ENCODE measurements around the gene KRTAP10-1.
"Not testable (repeated sequence)": the region's sequence is repeated elsewhere in the genome, so short reads cannot be mapped to it uniquely, and the experiment has no call there.

The KRTAP10-1 gene

DNA sequence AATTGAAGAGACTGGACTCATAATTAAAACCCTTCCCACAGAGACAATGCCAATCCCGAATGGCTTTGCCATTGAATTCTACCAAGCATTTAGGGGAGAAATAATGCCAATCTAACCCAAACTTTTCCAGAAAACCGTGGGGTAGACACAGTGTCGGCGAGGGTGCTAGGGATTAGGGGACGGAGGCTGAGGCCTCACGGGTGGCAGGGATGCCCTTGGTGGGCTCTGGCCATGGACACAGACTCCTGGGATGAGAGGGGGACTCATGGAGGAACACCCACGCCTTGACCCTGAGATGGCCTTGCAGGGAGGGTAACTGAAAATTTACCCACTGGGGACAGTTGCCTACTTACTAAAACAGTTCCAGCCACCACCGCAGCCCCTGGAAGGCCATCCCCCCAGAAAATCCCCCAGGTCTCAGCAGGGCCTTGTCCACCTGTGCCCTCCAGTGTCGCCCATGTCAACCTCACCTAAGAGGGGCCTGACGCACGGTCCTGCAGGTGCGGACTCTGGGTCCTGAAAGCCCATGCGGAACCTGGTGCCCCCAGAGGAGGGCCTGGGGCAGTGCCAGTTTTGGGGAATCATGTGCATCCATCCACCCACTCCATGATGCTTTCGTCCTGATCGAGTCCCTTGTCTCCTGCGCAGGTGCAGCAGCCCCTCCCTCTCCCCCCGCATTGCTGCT, 38.5 kb upstream of the KRTAP10-1 start:
- Histone ChIP-seq H3K79me2 (ENCODE audit: control insufficient read depth, insufficient read depth, low read length, unreplicated experiment) (no peaks in the 10 kb centered on the region), H3K36me3 (ENCODE audit: insufficient read depth, low read length) (no peaks in the 10 kb centered on the region), H3K27ac (ENCODE audit: low read depth, low read length) (no peak overlapping the region), H2AFZ (ENCODE audit: low read length, unreplicated experiment) (no peak overlapping the region), H3K4me3 (ENCODE audit: low read depth, low read length) (no peak overlapping the region), H3K4me1 (ENCODE audit: control insufficient read depth, insufficient read depth, low read length, unreplicated experiment) (no peaks in the 10 kb centered on the region), H3K27me3 (ENCODE audit: insufficient read depth, low read length) (peaks cover 10% of the 10 kb centered on the region; the same call in 1 of the 2 replicates)

DNA sequence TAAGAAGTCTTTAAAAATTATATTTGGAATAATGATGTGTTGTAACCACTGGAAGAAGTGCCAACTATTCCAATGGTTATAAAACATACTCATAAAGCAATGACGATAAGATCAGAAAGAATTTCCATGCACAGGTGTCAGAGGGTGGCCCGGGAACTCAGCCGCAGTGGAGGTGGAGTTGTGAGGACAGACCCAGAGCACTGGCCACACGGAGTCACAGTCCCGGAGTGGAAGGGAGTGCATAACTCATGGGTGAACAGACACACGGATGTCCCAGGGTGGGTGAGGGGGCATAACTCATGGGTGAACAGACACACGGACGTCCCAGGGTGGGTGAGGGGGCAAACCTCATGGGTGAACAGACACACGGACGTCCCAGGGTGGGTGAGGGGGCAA, 36.0 kb upstream of the KRTAP10-1 start:
- no peaks in the 10 kb centered on the region for H3K4me1 ChIP-seq (ENCODE audit: control insufficient read depth, insufficient read depth, low read length, unreplicated experiment)
- H3K79me2 ChIP-seq (ENCODE audit: control insufficient read depth, insufficient read depth, low read length, unreplicated experiment) = no peaks in the 10 kb centered on the region
- H3K27me3 ChIP-seq (ENCODE audit: insufficient read depth, low read length) = 0 out of 2 replicates have a peak, but pooled peaks cover 7% of the 10 kb centered on the region
- H3K4me3 ChIP-seq (ENCODE audit: low read depth, low read length) = no peak overlapping the region
- no peaks in the 10 kb centered on the region for H3K36me3 ChIP-seq (ENCODE audit: insufficient read depth, low read length)
- no peak overlapping the region for H2AFZ ChIP-seq (ENCODE audit: low read length, unreplicated experiment)
- H3K27ac ChIP-seq (ENCODE audit: low read depth, low read length) = no peak overlapping the region

DNA sequence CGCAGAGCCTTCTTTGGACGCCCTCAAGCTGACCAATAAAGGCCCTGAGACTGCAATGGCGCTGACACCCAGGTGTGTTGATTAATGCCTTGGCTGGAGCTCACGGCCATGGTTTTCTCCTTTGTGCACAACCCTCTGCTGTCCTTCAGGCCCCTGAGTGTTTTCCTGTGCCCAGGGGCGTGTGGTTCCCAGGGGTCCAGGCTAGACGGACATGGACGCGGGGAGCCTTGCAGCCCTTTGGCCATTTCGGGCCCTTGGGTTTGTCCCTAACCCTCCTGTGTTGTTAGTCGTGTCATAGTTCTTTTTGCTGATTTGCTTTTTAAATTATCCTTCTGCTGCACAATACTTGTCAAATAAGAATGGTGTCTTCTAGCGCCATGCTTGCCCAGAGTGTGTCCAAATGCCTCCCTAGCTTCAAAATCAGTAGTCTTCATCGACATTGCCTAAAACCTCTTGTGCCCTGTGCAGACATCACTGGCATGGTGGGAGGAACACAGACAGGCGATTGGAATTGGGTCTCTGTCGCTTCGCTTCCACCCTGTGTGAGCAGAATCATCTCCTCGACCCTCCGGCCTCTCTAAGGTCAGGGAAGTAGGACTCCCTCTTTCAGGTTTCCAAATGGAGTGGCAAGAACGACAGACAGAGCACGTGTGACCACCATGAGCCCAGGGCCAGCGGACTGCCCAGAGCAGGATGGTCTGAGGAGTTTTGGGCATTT, 35.5 kb upstream of the KRTAP10-1 start:
- H3K79me2 ChIP-seq (ENCODE audit: control insufficient read depth, insufficient read depth, low read length, unreplicated experiment) = no peaks in the 10 kb centered on the region
- peaks cover 7% of the 10 kb centered on the region; the same call in 1 of the 2 replicates for H3K27me3 ChIP-seq (ENCODE audit: insufficient read depth, low read length)
- H3K4me3 ChIP-seq (ENCODE audit: low read depth, low read length) = no peak overlapping the region
- no peaks in the 10 kb centered on the region for H3K36me3 ChIP-seq (ENCODE audit: insufficient read depth, low read length)
- H3K27ac ChIP-seq (ENCODE audit: low read depth, low read length) = no peak overlapping the region
- no peak overlapping the region for H2AFZ ChIP-seq (ENCODE audit: low read length, unreplicated experiment)
- no peaks in the 10 kb centered on the region for H3K4me1 ChIP-seq (ENCODE audit: control insufficient read depth, insufficient read depth, low read length, unreplicated experiment)

DNA sequence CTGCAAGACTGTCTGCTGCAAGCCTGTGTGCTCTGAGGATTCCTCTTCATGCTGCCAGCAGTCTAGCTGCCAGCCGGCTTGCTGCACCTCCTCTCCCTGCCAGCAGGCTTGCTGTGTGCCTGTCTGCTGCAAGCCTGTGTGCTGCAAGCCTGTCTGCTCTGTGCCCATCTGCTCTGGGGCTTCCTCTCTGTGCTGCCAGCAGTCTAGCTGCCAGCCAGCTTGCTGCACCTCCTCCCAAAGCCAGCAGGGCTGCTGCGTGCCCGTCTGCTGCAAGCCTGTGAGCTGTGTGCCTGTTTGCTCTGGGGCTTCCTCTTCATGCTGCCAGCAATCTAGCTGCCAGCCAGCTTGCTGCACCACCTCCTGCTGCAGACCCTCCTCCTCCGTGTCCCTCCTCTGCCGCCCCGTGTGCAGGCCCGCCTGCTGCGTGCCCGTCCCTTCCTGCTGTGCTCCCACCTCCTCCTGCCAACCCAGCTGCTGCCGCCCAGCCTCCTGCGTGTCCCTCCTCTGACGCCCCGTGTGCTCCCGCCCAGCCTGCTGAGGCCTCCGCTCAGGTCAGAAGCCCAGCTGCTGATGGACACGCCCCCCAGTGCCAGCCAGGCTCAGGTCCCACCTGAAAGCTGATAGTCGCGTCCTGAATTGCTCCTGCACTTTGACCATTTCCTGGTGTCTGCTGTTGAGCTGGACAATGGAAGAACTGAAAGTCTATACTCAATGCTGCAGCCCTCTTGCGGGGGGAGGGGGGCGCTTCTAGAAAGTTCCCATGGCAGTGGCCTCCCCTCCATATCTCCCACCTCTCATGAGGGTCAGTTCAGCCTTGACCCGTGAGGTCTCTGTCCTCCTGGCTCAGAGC, 34.7 kb upstream of the KRTAP10-1 start:
- Histone ChIP-seq H3K27me3 (ENCODE audit: insufficient read depth, low read length) (peaks cover 7% of the 10 kb centered on the region; the same call in 1 of the 2 replicates), H3K4me1 (ENCODE audit: control insufficient read depth, insufficient read depth, low read length, unreplicated experiment) (no peaks in the 10 kb centered on the region), H3K4me3 (ENCODE audit: low read depth, low read length) (no peak overlapping the region), H3K36me3 (ENCODE audit: insufficient read depth, low read length) (no peaks in the 10 kb centered on the region), H3K27ac (ENCODE audit: low read depth, low read length) (no peak overlapping the region), H3K79me2 (ENCODE audit: control insufficient read depth, insufficient read depth, low read length, unreplicated experiment) (no peaks in the 10 kb centered on the region), H2AFZ (ENCODE audit: low read length, unreplicated experiment) (no peak overlapping the region)

DNA sequence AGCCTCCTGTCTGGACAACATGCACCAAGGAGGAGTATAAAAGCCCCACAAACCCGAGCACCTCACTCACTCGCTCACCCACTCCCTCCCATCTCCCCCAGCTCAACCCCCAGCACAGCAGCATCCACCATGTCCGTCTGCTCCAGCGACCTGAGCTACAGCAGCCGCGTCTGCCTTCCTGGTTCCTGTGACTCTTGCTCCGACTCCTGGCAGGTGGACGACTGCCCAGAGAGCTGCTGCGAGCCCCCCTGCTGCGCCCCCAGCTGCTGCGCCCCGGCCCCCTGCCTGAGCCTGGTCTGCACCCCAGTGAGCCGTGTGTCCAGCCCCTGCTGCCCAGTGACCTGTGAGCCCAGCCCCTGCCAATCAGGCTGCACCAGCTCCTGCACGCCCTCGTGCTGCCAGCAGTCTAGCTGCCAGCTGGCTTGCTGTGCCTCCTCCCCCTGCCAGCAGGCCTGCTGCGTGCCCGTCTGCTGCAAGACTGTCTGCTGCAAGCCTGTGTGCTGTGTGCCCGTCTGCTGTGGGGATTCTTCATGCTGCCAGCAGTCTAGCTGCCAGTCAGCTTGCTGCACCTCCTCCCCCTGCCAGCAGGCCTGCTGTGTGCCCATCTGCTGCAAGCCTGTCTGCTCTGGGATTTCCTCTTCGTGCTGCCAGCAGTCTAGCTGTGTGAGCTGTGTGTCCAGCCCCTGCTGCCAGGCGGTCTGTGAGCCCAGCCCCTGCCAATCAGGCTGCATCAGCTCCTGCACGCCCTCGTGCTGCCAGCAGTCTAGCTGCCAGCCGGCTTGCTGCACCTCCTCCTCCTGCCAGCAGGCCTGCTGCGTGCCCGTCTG, 33.8 kb upstream of the KRTAP10-1 start, which contains the start of gene KRTAP10-4:
Gene KRTAP10-4 (plus strand): TSS at position 100 of the 827 bp plus-strand sequence. CDS start 30 bp downstream, at position 130.
- H3K4me3 ChIP-seq (ENCODE audit: low read depth, low read length); H3K27ac ChIP-seq (ENCODE audit: low read depth, low read length); H3K79me2 ChIP-seq (ENCODE audit: control insufficient read depth, insufficient read depth, low read length, unreplicated experiment); H3K4me1 ChIP-seq (ENCODE audit: control insufficient read depth, insufficient read depth, low read length, unreplicated experiment); H2AFZ ChIP-seq (ENCODE audit: low read length, unreplicated experiment); H3K27me3 ChIP-seq (ENCODE audit: insufficient read depth, low read length); H3K36me3 ChIP-seq (ENCODE audit: insufficient read depth, low read length): not testable (repeated sequence)

DNA sequence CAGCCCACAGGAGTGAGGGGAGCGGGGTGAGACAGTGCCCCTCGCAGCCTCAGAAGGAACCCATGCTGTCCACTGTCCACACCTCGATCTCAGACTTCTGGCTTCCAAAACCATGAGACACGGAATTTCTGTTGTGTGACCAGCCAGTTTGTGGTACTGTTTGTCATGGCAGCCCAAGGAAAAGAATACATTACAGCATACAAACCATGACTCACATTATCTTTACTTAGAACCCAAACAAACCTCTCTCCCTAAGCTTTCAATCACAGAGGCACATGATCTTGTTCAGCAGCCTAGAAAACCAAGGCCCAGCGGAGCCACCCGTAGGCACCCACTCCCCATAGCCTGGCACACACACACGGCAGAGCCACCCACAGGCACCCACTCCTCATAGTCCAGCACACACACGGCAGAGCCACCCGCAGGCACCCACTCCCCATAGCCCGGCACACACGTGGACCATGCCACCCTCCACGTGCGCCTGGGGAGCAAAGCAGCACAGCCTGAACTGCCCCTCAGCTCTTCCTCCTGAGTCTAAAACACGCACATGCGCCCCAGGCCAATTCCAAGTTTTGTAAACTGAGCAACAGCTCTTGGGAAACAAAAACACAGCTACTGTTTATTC, 33.1 kb upstream of the KRTAP10-1 start:
- Histone ChIP-seq H3K27me3 (ENCODE audit: insufficient read depth, low read length) (peaks cover 7% of the 10 kb centered on the region; the same call in 1 of the 2 replicates), H3K4me3 (ENCODE audit: low read depth, low read length) (no peak overlapping the region), H3K36me3 (ENCODE audit: insufficient read depth, low read length) (no peaks in the 10 kb centered on the region), H3K4me1 (ENCODE audit: control insufficient read depth, insufficient read depth, low read length, unreplicated experiment) (no peaks in the 10 kb centered on the region), H2AFZ (ENCODE audit: low read length, unreplicated experiment) (no peak overlapping the region), H3K79me2 (ENCODE audit: control insufficient read depth, insufficient read depth, low read length, unreplicated experiment) (no peaks in the 10 kb centered on the region), H3K27ac (ENCODE audit: low read depth, low read length) (no peak overlapping the region)

DNA sequence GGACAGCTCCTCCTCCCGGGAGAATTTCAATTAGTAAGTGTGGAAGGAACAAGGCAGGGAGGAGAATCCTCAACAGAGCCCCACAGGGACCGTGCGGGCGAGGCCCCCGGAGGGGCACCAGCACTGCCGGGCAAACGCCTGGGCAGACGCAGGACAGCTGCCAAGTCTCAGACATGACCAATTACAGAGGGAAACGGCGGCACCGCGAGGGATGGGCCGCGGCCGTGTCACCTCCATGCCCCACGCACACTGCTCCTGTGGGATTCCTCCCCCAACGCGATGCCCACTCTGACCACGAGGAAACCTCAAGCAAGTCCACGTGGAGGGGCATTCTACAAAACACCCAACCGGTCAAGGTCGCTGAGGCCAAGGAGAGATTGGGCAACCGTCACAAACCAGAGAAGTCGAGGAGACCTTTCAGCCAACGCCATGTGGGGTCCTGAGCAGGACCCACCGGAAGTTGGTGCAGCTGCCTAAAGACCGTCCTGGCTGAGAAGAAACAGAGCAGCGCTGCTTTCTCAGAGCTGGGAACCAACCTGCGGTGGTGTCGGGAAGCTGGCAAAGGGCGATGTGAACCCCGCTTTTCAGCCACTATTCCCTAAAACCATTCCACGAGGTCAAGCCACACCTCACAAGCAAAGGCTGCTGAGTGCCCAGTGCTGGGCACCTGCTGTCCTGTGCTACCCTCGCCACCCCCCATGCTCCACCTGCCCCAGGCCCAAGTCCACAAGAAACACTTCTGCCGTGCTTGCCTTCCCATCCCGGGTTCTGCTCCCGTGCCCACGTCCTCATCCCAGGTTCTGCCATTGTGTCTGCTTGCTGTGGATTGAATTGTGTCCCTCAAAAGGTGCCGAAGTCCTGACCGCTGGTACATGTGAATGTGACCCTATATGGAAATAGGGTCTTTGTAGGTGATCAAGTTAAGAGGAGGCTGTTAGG, 32.1 kb upstream of the KRTAP10-1 start:
- Histone ChIP-seq H3K79me2 (ENCODE audit: control insufficient read depth, insufficient read depth, low read length, unreplicated experiment) (no peaks in the 10 kb centered on the region), H3K27me3 (ENCODE audit: insufficient read depth, low read length) (peaks cover 3% of the 10 kb centered on the region; the same call in 1 of the 2 replicates), H3K36me3 (ENCODE audit: insufficient read depth, low read length) (no peaks in the 10 kb centered on the region), H2AFZ (ENCODE audit: low read length, unreplicated experiment) (no peak overlapping the region), H3K27ac (ENCODE audit: low read depth, low read length) (no peak overlapping the region), H3K4me3 (ENCODE audit: low read depth, low read length) (no peak overlapping the region), H3K4me1 (ENCODE audit: control insufficient read depth, insufficient read depth, low read length, unreplicated experiment) (no peaks in the 10 kb centered on the region)

DNA sequence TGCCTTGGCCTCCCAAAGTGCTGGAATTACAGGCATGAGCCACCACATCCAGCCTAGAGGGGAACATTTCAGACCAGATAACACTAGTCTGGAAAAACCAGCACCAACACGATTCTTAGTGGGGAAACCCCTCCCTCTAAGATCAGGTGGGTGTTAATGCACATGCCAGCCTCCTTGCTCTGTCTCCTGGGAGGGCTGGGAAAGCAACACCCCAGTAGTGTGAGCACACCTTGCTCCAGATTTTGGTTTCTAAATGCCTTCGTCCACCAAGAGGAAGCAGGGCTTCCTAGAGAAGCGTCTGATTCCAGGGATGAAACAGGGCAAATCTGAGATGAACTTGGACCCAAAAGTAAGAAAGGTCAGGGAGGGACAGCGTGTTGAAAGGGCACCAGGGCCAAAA, 31.3 kb upstream of the KRTAP10-1 start:
- H3K27me3 ChIP-seq (ENCODE audit: insufficient read depth, low read length) = peaks cover 4% of the 10 kb centered on the region; the same call in 1 of the 2 replicates
- H3K27ac ChIP-seq (ENCODE audit: low read depth, low read length) = no peak overlapping the region
- H3K4me3 ChIP-seq (ENCODE audit: low read depth, low read length) = no peak overlapping the region
- H2AFZ ChIP-seq (ENCODE audit: low read length, unreplicated experiment) = no peak overlapping the region
- H3K4me1 ChIP-seq (ENCODE audit: control insufficient read depth, insufficient read depth, low read length, unreplicated experiment) = no peaks in the 10 kb centered on the region
- no peaks in the 10 kb centered on the region for H3K36me3 ChIP-seq (ENCODE audit: insufficient read depth, low read length)
- H3K79me2 ChIP-seq (ENCODE audit: control insufficient read depth, insufficient read depth, low read length, unreplicated experiment) = no peaks in the 10 kb centered on the region

DNA sequence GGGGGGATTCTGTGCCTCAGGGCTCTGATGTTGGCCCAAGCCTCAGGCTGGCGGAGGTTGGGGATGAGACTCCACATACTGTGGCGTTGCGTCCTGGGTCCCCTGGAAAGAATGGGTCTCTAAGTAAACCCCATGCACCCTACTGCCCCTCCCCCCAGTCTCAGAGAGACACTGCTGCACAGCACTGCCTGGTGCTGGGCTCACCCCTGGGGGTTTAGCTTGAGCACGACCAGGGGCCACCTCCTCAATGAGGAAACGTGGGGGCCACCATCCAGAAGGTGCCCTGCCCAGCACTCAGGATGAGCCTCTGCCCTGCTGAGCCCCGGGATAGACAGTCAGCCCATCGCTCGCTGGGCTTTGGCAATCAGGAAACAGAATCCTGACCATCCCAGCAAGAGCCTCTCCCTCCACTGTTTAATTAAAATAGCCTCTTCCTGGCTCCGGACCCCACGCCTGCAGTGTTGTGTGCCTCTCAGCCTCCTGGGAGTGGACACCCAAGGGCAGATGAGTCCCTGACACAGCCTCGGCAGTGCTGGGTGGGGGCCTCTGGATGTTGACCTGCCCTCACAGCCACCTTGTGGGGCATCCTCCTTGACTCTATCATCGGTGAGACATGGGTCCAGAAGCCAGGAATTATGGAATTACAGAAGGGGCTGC, 30.0 kb upstream of the KRTAP10-1 start:
- Histone ChIP-seq H3K27ac (ENCODE audit: low read depth, low read length) (no peak overlapping the region), H3K27me3 (ENCODE audit: insufficient read depth, low read length) (peaks cover 3% of the 10 kb centered on the region; the same call in 1 of the 2 replicates), H3K4me1 (ENCODE audit: control insufficient read depth, insufficient read depth, low read length, unreplicated experiment) (no peaks in the 10 kb centered on the region), H2AFZ (ENCODE audit: low read length, unreplicated experiment) (no peak overlapping the region), H3K4me3 (ENCODE audit: low read depth, low read length) (no peak overlapping the region), H3K79me2 (ENCODE audit: control insufficient read depth, insufficient read depth, low read length, unreplicated experiment) (no peaks in the 10 kb centered on the region), H3K36me3 (ENCODE audit: insufficient read depth, low read length) (no peaks in the 10 kb centered on the region)

All from ACC112 (cell line).